ENCODE results near the gene MAPK10. TPM values are rescaled to one million over a fixed set of nuclear protein-coding genes. Genes with fewer than 3 reads are reported as not detected.

MAPK10 gene
- total and polyA plus RNA-seq, 2 donors (not counting 1 experiment from before 2014, with no cell fraction given), result 3.8 to 20.0 TPM

DNA sequence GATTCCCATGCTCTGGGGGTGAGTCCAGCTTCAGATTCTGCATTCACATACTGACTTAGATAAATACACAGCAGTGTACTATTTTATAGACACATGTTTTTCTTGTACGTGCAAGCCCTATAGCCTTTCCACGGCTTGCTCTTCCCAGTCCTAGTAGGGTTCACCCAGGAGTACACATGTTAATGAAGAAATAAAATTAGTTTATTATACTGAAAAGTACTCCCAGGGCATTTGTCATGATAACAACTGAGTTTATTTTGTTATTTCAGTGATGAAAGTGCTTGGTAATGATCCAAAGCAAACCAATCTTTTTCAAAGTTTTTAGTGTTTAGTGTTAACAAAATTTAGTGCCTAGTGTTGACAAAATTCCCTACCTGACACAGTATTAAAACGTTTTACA lies 21.3 kb downstream of the MAPK10 start:
- no peak overlapping the region for H2AFZ ChIP-seq (ENCODE audit: low read length)
- H4K20me1 ChIP-seq (ENCODE audit: control insufficient read depth, extremely low read depth, insufficient read depth, low read length), result no peaks in the 10 kb centered on the region
- TF ChIP-seq, protein P1, sequence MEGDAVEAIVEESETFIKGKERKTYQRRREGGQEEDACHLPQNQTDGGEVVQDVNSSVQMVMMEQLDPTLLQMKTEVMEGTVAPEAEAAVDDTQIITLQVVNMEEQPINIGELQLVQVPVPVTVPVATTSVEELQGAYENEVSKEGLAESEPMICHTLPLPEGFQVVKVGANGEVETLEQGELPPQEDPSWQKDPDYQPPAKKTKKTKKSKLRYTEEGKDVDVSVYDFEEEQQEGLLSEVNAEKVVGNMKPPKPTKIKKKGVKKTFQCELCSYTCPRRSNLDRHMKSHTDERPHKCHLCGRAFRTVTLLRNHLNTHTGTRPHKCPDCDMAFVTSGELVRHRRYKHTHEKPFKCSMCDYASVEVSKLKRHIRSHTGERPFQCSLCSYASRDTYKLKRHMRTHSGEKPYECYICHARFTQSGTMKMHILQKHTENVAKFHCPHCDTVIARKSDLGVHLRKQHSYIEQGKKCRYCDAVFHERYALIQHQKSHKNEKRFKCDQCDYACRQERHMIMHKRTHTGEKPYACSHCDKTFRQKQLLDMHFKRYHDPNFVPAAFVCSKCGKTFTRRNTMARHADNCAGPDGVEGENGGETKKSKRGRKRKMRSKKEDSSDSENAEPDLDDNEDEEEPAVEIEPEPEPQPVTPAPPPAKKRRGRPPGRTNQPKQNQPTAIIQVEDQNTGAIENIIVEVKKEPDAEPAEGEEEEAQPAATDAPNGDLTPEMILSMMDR (conservative IDR thresholded peaks at IDR 0.05 in 1 of 2, IDR thresholded peaks at IDR 0.05 in 1 of 2; ENCODE audit: low read depth in 1 of 2, low read length in 2 of 2), result no peak
- no peak for TF ChIP-seq EZH2 (IDR thresholded peaks at IDR 0.05; ENCODE audit: low read length, missing control alignments)
- H3K27me3 ChIP-seq (ENCODE audit: control insufficient read depth, insufficient read depth, low read length), result no peaks in the 10 kb centered on the region
- H3K9me3 ChIP-seq (ENCODE audit: control insufficient read depth, insufficient read depth, low read depth, low read length), result no peaks in the 10 kb centered on the region
- H3K9ac ChIP-seq (ENCODE audit: insufficient read depth, low read length), result no peak overlapping the region
- no peak overlapping the region for H3K27ac ChIP-seq (ENCODE audit: insufficient read depth, low read length)
- H3K4me1 ChIP-seq (ENCODE audit: control insufficient read depth, extremely low read depth, insufficient read depth, low read length), result no peaks in the 10 kb centered on the region
- H3K4me3 ChIP-seq (replicated peaks in 1 of 4; ENCODE audit: control extremely low read depth in 1 of 4, insufficient read depth in 1 of 4, low read depth in 3 of 4, low read length in 4 of 4), result no peak overlapping the region
- no peak overlapping the region for H3K4me2 ChIP-seq (ENCODE audit: extremely low read depth, insufficient read depth, low read length)
- no peaks in the 10 kb centered on the region for H3K36me3 ChIP-seq (ENCODE audit: control insufficient read depth, insufficient read depth, low read length)
- H3K79me2 ChIP-seq (ENCODE audit: control insufficient read depth, insufficient read depth, low read length), result no peaks in the 10 kb centered on the region
- peak; percentile 41 to 47 for DNase-seq (ENCODE audit: low read depth in 2 of 2)

DNA sequence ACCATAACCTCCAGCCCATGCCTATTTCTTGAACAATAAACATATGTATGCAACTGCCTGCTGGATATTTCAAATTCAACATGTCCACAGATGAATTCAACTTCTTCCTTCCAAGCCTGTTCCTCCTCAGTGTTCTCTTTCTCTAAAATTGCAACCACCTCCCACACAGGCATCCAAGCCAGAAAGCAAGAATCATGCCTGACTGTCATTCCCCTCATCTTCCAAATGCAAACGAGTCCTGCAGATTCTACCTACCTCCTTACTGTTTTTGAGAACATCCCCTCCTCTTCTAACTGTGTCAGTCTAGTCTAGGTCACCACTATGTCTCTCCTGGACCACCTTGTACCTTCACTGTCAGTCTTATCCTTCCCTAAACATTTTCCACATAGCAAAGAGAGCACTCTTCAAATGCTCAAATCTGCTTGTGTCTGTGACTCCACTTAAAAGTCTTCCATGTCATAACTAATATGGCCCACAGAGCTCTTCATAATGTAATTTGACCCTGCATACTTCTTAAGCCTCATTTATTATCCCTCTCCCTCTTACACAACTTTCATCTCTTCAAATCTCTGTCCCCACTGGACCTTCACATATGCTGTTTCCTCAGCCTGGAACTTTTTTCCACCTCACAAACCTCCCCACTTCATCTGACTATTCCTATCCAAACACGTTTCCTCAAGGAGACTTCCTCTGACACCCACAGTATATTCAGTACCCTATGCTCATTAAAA lies 25.7 kb downstream of the MAPK10 start:
- H4K20me1 ChIP-seq (ENCODE audit: control insufficient read depth, extremely low read depth, insufficient read depth, low read length), result no peaks in the 10 kb centered on the region
- no peak overlapping the region for H3K9ac ChIP-seq (ENCODE audit: insufficient read depth, low read length)
- no peaks in the 10 kb centered on the region for H3K4me1 ChIP-seq (ENCODE audit: control insufficient read depth, extremely low read depth, insufficient read depth, low read length)
- no peak overlapping the region for H3K4me2 ChIP-seq (ENCODE audit: extremely low read depth, insufficient read depth, low read length)
- no peaks in the 10 kb centered on the region for H3K36me3 ChIP-seq (ENCODE audit: control insufficient read depth, insufficient read depth, low read length)
- no peak overlapping the region for H3K27ac ChIP-seq (ENCODE audit: insufficient read depth, low read length)
- DNase-seq (ENCODE audit: low read depth in 2 of 2), result peak in 1 of 2 donors; percentile 9
- no peak for TF ChIP-seq EZH2 (IDR thresholded peaks at IDR 0.05; ENCODE audit: low read length, missing control alignments)
- TF ChIP-seq, protein P1 (conservative IDR thresholded peaks at IDR 0.05 in 1 of 2, IDR thresholded peaks at IDR 0.05 in 1 of 2; ENCODE audit: low read depth in 1 of 2, low read length in 2 of 2), result no peak
- H3K4me3 ChIP-seq (replicated peaks in 1 of 4; ENCODE audit: control extremely low read depth in 1 of 4, insufficient read depth in 1 of 4, low read depth in 3 of 4, low read length in 4 of 4), result no peak overlapping the region
- H3K79me2 ChIP-seq (ENCODE audit: control insufficient read depth, insufficient read depth, low read length), result no peaks in the 10 kb centered on the region
- H3K27me3 ChIP-seq (ENCODE audit: control insufficient read depth, insufficient read depth, low read length), result no peaks in the 10 kb centered on the region
- H2AFZ ChIP-seq (ENCODE audit: low read length), result no peak overlapping the region
- no peaks in the 10 kb centered on the region for H3K9me3 ChIP-seq (ENCODE audit: control insufficient read depth, insufficient read depth, low read depth, low read length)

DNA sequence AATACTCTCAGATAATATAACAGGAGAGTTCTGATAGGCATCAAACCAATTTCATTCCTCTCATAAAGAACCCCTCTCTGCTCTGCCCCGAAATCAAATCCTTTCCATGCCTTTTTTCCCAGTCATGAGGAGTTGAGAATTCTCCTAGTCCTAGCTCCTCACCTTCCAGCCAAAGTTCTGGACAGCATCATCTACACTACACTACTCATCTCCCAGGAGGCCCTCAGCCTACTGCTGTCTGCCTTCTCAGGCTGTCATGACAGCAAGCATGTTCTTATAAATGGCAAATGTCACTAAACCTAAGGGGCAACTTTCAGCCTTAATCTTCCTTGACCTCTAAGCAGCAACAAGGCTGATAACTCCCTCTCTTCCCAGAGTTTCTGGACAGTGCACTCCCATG lies 26.6 kb downstream of the MAPK10 start:
- no peaks in the 10 kb centered on the region for H3K4me1 ChIP-seq (ENCODE audit: control insufficient read depth, extremely low read depth, insufficient read depth, low read length)
- H3K27me3 ChIP-seq (ENCODE audit: control insufficient read depth, insufficient read depth, low read length), result no peaks in the 10 kb centered on the region
- no peaks in the 10 kb centered on the region for H4K20me1 ChIP-seq (ENCODE audit: control insufficient read depth, extremely low read depth, insufficient read depth, low read length)
- no peak overlapping the region for H3K9ac ChIP-seq (ENCODE audit: insufficient read depth, low read length)
- H3K9me3 ChIP-seq (ENCODE audit: control insufficient read depth, insufficient read depth, low read depth, low read length), result no peaks in the 10 kb centered on the region
- no peak for DNase-seq (ENCODE audit: low read depth in 2 of 2)
- no peaks in the 10 kb centered on the region for H3K79me2 ChIP-seq (ENCODE audit: control insufficient read depth, insufficient read depth, low read length)
- H2AFZ ChIP-seq (ENCODE audit: low read length), result no peak overlapping the region
- TF ChIP-seq, protein P1 (conservative IDR thresholded peaks at IDR 0.05 in 1 of 2, IDR thresholded peaks at IDR 0.05 in 1 of 2; ENCODE audit: low read depth in 1 of 2, low read length in 2 of 2), result no peak
- no peak for TF ChIP-seq EZH2 (IDR thresholded peaks at IDR 0.05; ENCODE audit: low read length, missing control alignments)
- H3K36me3 ChIP-seq (ENCODE audit: control insufficient read depth, insufficient read depth, low read length), result no peaks in the 10 kb centered on the region
- no peak overlapping the region for H3K4me2 ChIP-seq (ENCODE audit: extremely low read depth, insufficient read depth, low read length)
- H3K4me3 ChIP-seq (replicated peaks in 1 of 4; ENCODE audit: control extremely low read depth in 1 of 4, insufficient read depth in 1 of 4, low read depth in 3 of 4, low read length in 4 of 4), result no peak overlapping the region
- H3K27ac ChIP-seq (ENCODE audit: insufficient read depth, low read length), result no peak overlapping the region

All from fibroblast of lung (primary cell).